Activated CD8-positive, alpha-beta memory T cell treated with anti-CD3 and anti-CD28 coated beads, Interleukin-2, amount 50 U/mL, for 4 hours (primary cell): Measurements from ENCODE around the gene MED7.
"Not testable (repeated sequence)": the region's sequence is repeated elsewhere in the genome, so short reads cannot be mapped to it uniquely, and the experiment has no call there.

Experiments
- DNase-seq: peaks from one replicate; pipeline ENCODE4 v3.0.0-alpha.2; 2020

MED7 gene

GRCh38 chr5:157142317-157143126, at the start of gene MED7:
Gene MED7 (minus strand): TSS chr5:157142865. CDS start chr5:157139431, 3,434 bp downstream.
- peak; percentile 85 for DNase-seq

DNA sequence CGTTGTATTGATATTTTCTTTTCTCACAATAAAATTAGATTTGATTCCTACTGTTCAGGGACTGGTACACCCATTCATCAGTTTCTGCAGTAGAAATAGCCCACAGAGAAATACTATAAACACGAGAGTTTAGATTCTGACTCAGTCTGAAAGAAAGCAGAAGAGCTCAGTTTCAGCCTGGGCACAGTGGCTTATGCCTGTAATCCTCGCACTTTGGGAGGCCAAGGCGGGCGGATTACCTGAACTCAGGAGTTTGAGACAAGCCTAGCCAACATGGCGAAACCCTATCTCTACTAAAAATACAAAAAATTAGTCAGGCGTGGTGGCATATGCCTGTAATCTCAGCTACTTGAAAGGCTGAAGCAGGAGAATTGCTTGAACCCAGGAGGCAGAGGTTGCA, 46.6 kb upstream of the MED7 start:
- DNase-seq, result no peak

DNA sequence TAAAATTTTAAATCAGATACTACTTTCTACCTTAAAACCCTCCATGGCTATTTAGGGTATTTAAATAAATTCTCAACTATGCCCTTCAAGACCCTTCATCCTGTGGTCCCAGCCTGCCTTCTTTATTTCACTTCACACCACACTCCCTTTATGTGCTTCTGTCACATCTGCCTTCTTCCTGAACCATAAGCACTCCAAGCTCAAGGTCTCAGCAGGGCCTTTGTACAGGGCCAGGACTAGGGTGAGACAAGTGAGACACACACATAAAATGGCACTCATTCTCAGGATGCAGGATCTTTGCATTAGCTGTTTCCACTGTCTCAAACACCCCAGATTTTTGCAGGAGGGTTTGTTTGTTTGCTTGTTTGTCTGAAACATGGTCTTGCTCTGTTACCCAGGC, 45.6 kb upstream of the MED7 start:
- no peak for DNase-seq

DNA sequence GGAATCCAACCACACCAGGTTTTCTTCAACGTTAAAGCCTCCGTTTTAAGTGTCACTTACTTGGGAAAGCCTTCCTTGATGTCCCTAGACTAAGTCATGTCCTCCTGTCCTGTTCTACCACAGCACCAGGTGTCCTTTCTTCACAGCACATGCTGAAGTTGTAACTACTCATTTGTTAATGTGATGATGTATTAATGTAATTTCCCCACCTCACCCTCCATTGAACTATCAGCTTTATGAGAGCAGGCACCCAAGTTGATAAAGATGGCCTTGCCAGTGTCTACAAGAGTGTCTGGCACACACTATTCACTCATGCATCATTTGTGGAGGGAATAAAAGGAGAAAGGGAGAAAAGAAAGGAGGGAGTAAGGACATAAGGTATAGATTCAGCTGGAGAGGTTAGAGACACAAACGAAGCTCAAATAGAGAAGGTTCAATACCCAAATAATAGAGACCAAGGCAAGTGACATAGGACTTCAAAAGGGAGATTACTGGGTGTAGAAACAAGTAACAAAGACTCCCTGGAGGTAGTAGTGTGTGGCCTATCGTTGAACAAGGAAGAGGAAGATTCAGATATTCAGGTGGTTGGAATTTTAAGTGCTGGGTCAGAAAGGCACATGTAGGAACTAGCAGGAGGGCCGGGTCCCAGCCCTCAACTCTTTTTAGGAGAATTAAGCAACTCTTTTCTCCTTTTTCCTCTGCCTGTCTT, 44.5 kb upstream of the MED7 start:
- no peak for DNase-seq

GRCh38 chr5:157186309-157187045, 43.8 kb upstream of the MED7 start:
- DNase-seq, result no peak

GRCh38 chr5:157185122-157185521, 42.5 kb upstream of the MED7 start:
- not testable (repeated sequence) for DNase-seq

- no peak for DNase-seq
Observed at GRCh38 chr5:157184117-157184670, 41.5 kb upstream of the MED7 start.

DNA sequence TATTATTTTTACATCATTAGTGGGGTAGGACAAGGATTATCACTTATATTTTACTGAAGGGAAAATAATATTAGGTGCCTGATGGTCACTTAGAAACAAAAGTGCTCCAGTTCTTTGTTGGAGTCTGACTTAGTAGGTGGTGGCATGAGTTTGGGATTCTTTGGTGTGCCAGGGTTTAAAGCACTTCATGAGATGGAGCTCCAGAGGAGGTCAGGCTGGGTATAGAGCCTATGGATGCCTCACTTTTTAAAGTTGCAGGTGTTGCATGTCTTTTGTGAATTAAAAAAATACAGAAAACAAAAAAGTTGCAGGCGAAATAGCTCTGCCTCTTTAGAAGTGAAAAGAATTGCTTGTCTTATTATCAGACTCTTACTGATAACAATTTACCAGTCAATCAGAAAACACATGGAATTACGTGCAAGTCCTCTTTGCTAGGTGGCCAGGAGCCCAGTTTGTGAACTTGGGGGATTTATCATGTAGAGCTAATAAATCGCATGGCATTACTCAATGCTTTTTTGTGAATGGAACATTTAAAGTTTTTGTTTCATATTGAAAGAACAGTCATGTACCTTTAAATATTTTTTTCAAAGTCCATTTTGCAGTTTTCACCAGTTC, 39.6 kb upstream of the MED7 start:
- no peak for DNase-seq

GRCh38 chr5:157180374-157181264, 38.0 kb upstream of the MED7 start, which contains the start of gene ITK:
Gene ITK (plus strand): TSS chr5:157180840. CDS start chr5:157180978, 138 bp downstream.
- no peak for DNase-seq

- no peak for DNase-seq
Observed at GRCh38 chr5:157178966-157179365, 36.3 kb upstream of the MED7 start.

DNA sequence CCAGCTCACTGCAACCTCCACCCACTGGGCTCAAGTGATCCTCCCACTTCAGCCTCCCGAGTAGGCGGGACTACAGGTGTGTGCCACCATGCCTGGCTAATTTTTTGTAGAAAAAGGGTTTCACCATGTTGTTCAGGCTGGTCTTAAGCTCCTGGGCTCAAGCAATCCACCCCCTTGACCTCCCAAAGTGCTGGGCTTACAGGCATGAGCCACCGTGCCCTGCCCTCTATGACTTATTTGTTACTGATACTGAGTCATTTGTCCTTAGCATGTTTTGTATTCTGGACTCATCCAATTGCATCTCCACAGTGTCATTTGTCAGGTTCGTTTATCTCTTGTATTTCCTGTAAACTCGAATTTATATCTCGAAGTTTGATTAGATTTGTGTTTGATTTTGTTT, 35.3 kb upstream of the MED7 start:
- no peak for DNase-seq

- DNase-seq, result no peak
Observed at GRCh38 chr5:157175071-157175612, 32.5 kb upstream of the MED7 start.

GRCh38 chr5:157172403-157172802, 29.7 kb upstream of the MED7 start:
- peak; percentile 85 for DNase-seq

GRCh38 chr5:157168286-157168685, 25.6 kb upstream of the MED7 start:
- no peak for DNase-seq

DNA sequence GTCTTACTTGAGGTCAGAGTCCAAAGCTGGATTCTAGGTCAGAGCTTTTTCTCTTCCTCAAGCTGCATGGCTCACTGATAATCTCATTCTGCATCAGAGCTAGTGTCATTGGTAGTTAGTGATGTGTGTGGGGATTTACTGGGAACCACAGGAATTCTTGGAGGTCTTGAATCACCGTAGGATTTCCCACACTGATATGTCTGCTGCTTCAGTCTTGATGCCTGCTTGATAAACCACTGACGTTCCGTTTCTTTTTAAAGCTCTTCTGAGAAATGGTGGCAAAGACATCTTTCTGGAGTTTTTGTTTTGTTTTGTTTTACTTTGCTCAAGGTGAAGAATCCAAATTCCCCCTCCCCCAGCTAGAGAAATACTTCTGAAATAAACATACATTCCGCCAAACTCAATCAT, 24.6 kb upstream of the MED7 start:
- no peak for DNase-seq

- DNase-seq, result no peak
Observed at GRCh38 chr5:157166214-157167213, 23.8 kb upstream of the MED7 start, which contains the start of gene GARIN3. Gene GARIN3 (minus strand): TSS chr5:157166264. CDS start chr5:157166168, 96 bp downstream.

DNA sequence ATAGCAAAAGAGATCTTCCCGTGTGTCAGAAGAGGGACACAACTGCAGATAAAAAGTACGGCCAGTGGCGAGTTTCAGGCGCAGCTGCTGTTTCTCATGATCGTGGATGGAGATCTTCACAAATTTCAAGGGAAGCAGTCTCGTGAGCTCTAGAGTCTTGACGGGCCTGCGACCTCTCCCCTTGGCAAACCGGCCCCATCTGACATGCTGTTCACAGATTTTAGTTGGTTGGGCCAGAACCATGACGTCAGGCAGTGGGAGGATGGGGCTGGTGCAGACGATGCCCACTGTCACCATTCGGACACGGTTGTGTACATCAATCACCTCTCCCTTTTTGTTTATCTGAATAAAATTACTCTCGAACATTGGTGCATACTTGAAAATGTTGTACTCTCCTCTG, 23.0 kb upstream of the MED7 start:
- DNase-seq, result no peak

DNA sequence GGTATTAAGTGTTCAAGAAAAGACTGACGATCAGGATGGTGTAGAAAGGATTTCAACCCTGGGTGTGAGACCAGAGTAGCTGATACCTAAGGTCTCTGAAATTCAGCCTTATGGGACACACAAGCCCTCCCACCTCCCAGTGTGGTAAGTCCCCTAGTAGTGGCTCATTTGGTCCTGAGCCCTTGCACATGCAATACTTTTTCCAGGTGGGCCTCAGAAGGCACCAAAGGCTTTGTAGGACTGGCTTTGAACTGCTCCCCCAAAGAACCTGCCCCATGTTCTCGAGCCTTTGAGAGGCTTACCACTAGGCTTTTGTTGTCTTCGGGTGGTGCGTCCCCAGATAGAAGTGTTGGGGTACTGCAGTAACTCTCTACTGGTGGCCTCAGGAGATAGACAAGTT, 22.6 kb upstream of the MED7 start:
- no peak for DNase-seq

GRCh38 chr5:157164521-157164920, 21.9 kb upstream of the MED7 start:
- DNase-seq, result no peak
